ENCODE results near the gene EIF3I. TPM values are rescaled to one million over a fixed set of nuclear protein-coding genes. Genes with fewer than 3 reads are reported as not detected.

Gene EIF3I
- total RNA-seq, 1 experiment from 2014 or later: 296 TPM

DNA sequence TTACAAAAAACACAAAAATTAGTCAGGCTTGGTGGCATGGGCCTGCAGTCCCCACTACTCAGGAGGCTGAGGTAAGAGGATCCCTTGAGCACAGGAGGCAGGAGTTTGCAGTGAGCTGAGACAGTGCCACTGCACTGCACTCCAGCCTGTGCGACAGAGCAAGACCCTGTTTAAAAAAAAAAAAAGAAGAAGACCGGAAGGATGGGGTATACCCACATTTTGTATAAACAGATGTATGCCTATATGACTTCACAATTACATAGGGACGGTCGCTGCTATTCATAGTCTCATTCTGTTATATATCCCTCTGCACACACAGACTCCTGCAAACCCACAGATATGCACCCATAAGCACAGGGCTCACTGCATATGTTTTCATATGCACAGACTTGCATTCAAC lies 41.5 kb downstream of the EIF3I start:
- no peak for DNase-seq (ENCODE audit: low read depth)

GRCh38 chr1:32265846-32266245 lies 43.6 kb downstream of the EIF3I start:
- no peak for DNase-seq (ENCODE audit: low read depth)

GRCh38 chr1:32266921-32267591 lies 44.8 kb downstream of the EIF3I start:
- DNase-seq (ENCODE audit: low read depth): no peak

DNA sequence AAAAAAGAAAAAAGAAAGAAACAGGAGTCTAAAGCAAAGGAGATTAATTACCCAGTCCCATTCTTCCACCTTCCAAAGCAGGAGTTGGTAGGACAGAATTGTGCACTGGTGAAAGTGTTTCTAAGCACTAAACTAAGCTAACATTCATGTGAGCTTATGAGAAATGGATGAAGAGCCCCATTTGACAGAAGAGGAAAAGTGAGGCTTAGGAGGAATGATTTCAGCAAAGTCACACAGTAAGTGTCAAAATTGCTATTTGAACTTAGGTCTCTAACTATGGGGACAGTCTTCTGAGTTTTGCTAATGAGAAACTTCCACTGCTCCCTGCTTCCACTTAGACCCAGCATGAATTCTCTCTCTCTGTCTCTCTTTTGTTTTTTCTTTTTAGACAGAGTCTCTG lies 47.5 kb downstream of the EIF3I start:
- no peak for DNase-seq (ENCODE audit: low read depth)

DNA sequence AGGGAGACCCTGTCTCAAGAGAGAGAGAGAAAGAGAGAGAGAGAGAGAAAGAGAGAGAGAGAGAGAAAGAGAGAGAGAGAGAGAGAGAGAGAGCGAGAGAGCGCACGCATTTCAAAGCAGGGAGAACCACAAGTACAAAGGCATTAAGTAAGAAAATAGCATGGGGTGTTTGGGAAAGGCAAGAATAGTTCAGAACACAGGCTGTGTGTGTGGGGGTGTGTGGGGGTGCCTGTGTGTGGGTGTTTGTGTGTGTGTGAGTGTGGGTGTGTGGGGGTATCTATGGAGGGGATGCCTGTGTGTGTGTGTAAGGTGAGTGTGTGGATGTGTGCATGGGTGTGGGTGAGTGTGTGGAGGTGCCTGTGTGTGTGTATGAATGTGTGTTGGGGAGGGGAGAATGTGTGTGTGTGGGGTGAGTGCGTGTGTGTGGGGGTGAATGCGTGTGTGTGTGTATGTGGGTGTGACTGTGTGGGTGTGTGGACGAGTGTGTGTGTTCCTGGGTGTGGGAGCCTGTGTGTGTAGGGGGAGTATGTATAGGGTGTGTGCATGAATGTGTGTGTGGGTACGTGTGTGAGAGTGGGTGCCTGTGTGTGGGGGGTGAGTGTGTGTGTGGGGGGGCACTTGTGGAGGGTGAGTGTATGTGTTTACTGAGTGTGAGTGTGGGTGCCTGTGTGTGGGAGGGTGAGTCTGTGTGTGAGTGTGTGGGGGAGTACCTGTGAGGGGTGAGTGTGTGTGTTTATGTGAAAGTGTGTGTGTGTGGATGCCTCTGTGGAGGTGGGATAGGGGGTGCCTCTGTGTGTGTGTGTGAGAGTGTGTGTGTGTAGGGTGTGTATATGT lies 50.6 kb downstream of the EIF3I start:
- no peak for DNase-seq (ENCODE audit: low read depth)

DNA sequence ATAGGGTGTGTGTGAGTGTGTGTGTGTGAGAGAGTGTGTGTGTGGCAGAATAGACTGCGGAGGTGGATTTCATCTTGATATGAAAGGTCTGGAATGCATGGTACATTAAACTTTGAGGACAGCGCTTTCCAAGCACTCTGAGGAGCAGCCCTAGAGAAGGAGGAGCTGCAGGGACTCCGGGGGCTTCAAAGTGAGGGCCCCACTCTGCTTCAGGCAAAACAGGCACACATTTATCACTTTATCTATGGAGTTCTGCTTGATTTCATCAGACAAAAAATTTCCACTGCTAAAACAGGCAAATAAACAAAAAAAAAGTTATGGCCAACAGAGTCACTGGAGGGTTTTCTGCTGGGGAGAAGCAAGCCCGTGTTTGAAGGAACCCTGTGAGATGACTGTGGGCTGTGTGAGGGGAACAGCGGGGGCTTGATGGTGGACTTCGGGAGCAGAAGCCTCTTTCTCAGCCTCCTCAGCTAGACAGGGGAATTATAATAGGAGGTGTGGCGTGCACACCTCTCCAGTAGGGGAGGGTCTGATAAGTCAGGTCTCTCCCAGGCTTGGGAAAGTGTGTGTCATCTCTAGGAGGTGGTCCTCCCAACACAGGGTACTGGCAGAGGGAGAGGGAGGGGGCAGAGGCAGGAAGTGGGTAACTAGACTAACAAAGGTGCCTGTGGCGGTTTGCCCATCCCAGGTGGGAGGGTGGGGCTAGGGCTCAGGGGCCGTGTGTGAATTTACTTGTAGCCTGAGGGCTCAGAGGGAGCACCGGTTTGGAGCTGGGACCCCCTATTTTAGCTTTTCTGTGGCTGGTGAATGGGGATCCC lies 51.4 kb downstream of the EIF3I start:
- no peak for DNase-seq (ENCODE audit: low read depth)

DNA sequence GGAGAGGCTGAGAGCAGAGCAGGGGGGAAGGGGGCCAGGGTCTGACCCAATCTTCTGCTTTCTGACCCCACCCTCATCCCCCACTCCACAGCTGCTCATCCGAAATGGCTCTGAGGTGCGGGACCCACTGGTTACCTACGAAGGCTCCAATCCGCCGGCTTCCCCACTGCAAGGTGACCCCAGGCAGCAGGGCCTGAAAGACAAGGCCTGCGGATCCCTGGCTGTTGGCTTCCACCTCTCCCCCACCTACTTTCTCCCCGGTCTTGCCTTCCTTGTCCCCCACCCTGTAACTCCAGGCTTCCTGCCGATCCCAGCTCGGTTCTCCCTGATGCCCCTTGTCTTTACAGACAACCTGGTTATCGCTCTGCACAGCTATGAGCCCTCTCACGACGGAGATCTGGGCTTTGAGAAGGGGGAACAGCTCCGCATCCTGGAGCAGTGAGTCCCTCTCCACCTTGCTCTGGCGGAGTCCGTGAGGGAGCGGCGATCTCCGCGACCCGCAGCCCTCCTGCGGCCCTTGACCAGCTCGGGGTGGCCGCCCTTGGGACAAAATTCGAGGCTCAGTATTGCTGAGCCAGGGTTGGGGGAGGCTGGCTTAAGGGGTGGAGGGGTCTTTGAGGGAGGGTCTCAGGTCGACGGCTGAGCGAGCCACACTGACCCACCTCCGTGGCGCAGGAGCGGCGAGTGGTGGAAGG lies 52.6 kb downstream of the EIF3I start:
- DNase-seq (ENCODE audit: low read depth): no peak

GRCh38 chr1:32275424-32275823 lies 53.2 kb downstream of the EIF3I start:
- DNase-seq (ENCODE audit: low read depth): no peak

GRCh38 chr1:32276032-32276782 lies 54.0 kb downstream of the EIF3I start:
- DNase-seq (ENCODE audit: low read depth): peak; percentile 15

Other genes starting within 250 kb of the EIF3I start
- 58.9 and 72.6 TPM in 2 replicates for gene KHDRBS1, start 208.5 kb upstream of the EIF3I start, total RNA-seq (2014; rRNA removed)
- 8.1 and 10.4 TPM in 2 replicates for gene TMEM39B, start 149.5 kb upstream of the EIF3I start, total RNA-seq (2014; rRNA removed)
- 50.8 and 57.4 TPM in 2 replicates for gene KPNA6, start 114.4 kb upstream of the EIF3I start, total RNA-seq (2014; rRNA removed)
- 79.6 and 81.6 TPM in 2 replicates for gene TXLNA, start 42.7 kb upstream of the EIF3I start, total RNA-seq (2014; rRNA removed)
- 9.1 and 10.8 TPM in 2 replicates for gene CCDC28B, start 21.8 kb upstream of the EIF3I start, total RNA-seq (2014; rRNA removed)
- 2.3 and 4.0 TPM in 2 replicates for gene IQCC, start 16.7 kb upstream of the EIF3I start, total RNA-seq (2014; rRNA removed)
- not detected in 2 replicates for gene DCDC2B, start 13.3 kb upstream of the EIF3I start, total RNA-seq (2014; rRNA removed)
- gene TMEM234, start 54 bp upstream of the EIF3I start, total RNA-seq (2014; rRNA removed): 14.4 and 16.6 TPM in 2 replicates
- gene FAM167B, start 24.8 kb downstream of the EIF3I start, total RNA-seq (2014; rRNA removed): 0.23 TPM in 1 of 2 replicates, not detected in the other
- gene LCK, start 28.9 kb downstream of the EIF3I start, total RNA-seq (2014; rRNA removed): not detected in 2 replicates
- 53.0 and 54.4 TPM in 2 replicates for gene HDAC1, start 69.7 kb downstream of the EIF3I start, total RNA-seq (2014; rRNA removed)
- 94.7 and 107 TPM in 2 replicates for gene MARCKSL1, start 113.8 kb downstream of the EIF3I start, total RNA-seq (2014; rRNA removed)
- 2.0 and 5.2 TPM in 2 replicates for gene FAM229A, start 140.1 kb downstream of the EIF3I start, total RNA-seq (2014; rRNA removed)
- 0.40 TPM in 1 of 2 replicates, not detected in the other for gene TSSK3, start 140.1 kb downstream of the EIF3I start, total RNA-seq (2014; rRNA removed)
- 55.4 and 58.0 TPM in 2 replicates for gene BSDC1, start 172.0 kb downstream of the EIF3I start, total RNA-seq (2014; rRNA removed)
- gene ZBTB8B, start 242.7 kb downstream of the EIF3I start, total RNA-seq (2014; rRNA removed): not detected in 2 replicates